ENCODE measurements around the gene TMEM51. TPM values are rescaled to one million over a fixed set of nuclear protein-coding genes. Genes with fewer than 3 reads are reported as not detected.
A peak's percentile ranks its signal among the peaks of the same experiment; 100 is the strongest.

The TMEM51 gene
- total RNA-seq, 1 donor from 2014 or later, result 1.9 TPM

DNA sequence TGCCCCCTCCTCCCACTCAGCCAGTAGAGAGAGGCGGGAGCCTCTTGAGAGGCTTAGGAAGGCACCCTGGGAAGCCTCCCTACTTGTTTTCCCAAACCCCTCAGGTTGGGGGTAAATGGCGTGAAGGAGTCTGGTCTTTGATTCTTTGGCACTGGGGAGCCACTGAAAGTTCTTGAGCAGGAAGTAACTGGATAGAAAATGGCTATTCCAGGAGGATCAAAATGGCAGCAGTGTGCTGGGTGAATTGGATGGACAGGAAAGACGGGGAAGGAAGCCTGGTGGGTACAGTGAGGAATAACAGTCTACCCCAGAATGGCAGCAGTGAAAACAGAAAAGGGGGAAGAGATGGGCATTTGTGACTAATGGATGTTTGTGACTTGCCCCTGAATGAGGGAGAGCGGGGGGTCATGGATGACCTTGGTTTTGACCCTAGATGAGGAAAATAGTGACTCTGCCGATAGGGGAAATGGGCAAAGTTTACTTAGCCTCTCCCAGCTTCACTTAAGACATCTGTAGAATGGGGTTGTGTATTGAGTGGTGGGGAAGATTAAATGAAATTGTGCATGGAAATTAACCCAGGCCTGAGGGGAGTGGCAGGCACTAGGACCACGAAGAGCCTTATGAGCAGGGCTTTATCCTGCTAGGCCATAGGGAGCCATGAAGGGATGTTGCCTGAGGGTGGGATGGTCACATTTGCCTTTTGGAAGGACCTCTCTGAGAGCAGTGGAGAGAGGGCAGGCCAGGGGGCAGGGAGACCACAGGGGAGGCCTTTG lies 32.7 kb downstream of the TMEM51 start:
- Mint-ChIP-seq H3K4me3 (ENCODE audit: unreplicated experiment) (no peak overlapping the region), H3K4me1 (ENCODE audit: low read depth) (no peaks in the 10 kb centered on the region), H3K9me3 (ENCODE audit: low read depth) (no peaks in the 10 kb centered on the region), H3K27ac (ENCODE audit: unreplicated experiment) (no peak overlapping the region), H3K27me3 (ENCODE audit: low read depth) (peaks cover 7% of the 10 kb centered on the region), H3K36me3 (ENCODE audit: low read depth) (peaks cover 1% of the 10 kb centered on the region)
- peak; percentile 58 for DNase-seq (ENCODE audit: low spot score)
- TF ChIP-seq, protein P1, sequence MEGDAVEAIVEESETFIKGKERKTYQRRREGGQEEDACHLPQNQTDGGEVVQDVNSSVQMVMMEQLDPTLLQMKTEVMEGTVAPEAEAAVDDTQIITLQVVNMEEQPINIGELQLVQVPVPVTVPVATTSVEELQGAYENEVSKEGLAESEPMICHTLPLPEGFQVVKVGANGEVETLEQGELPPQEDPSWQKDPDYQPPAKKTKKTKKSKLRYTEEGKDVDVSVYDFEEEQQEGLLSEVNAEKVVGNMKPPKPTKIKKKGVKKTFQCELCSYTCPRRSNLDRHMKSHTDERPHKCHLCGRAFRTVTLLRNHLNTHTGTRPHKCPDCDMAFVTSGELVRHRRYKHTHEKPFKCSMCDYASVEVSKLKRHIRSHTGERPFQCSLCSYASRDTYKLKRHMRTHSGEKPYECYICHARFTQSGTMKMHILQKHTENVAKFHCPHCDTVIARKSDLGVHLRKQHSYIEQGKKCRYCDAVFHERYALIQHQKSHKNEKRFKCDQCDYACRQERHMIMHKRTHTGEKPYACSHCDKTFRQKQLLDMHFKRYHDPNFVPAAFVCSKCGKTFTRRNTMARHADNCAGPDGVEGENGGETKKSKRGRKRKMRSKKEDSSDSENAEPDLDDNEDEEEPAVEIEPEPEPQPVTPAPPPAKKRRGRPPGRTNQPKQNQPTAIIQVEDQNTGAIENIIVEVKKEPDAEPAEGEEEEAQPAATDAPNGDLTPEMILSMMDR (IDR thresholded peaks at IDR 0.05), result no peak

DNA sequence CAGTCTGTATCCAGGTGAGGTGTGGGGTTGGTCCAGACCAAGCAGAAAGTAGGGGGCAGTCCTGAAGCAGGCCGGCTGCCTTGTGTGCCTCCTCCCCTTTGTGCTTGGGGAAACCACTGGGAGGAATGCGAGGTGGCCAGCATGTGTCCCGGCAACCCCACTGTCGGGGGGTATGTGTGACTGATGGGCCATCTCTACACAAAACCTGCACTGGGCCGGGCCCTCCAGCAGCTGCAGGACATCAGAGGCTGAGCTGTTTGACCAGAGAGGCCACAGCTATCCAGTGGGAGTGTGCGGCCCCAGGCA lies 33.3 kb downstream of the TMEM51 start:
- TF ChIP-seq, protein P1 (IDR thresholded peaks at IDR 0.05), result no peak
- H3K27me3 Mint-ChIP-seq (ENCODE audit: low read depth), result peaks cover 7% of the 10 kb centered on the region
- no peak overlapping the region for H3K4me3 Mint-ChIP-seq (ENCODE audit: unreplicated experiment)
- peaks cover 1% of the 10 kb centered on the region for H3K36me3 Mint-ChIP-seq (ENCODE audit: low read depth)
- peak; percentile 63 for DNase-seq (ENCODE audit: low spot score)
- no peaks in the 10 kb centered on the region for H3K4me1 Mint-ChIP-seq (ENCODE audit: low read depth)
- no peak overlapping the region for H3K27ac Mint-ChIP-seq (ENCODE audit: unreplicated experiment)
- no peaks in the 10 kb centered on the region for H3K9me3 Mint-ChIP-seq (ENCODE audit: low read depth)

DNA sequence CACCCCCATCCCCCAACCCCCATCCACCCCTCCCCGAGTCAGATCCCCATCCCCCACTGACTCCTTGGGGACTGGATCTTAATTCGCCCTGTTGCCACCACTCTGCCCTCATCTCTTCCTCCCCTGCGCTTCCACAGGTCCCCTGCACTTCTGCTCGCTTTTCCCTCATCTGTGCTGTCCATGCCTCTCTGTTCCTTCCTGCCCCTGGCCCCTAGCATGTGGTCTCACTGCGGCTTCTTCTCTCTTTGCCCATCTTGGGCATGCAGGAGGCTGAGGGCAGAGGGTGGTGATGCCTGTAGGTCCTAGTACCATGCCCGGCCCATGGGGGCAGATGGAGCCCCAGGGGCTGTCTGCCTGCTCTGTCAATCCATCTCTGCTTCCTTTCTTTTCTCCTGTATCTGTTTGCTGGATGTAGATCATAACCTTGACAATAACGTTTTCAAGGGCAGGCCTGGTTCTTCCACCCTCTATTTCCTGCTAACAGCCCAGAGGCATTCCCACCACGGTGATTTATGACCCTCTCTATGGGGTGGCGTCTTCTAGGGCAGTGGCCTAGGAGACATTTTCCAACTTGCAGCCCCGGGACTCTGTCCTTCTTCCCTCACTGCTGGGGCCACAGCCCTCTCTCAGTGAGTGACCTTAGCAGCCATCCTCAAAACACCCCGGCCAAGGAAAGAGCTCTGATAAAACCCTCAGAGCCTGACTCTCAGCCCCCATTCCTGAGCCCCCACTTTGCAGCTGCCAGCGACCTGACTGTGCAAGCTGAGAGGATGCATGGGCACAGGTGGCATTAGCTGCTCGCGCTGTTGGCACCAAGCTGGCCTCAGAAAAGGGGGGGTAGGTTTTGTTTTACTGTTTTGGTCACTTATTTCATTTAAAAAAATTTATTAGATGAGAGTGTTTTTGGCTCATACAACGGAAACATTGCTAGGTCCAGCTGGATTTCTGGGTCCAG lies 33.9 kb downstream of the TMEM51 start:
- H3K27ac Mint-ChIP-seq (ENCODE audit: unreplicated experiment), result no peak overlapping the region
- TF ChIP-seq, protein P1 (IDR thresholded peaks at IDR 0.05), result no peak
- no peaks in the 10 kb centered on the region for H3K9me3 Mint-ChIP-seq (ENCODE audit: low read depth)
- H3K27me3 Mint-ChIP-seq (ENCODE audit: low read depth), result peaks cover 7% of the 10 kb centered on the region
- peaks cover 1% of the 10 kb centered on the region for H3K36me3 Mint-ChIP-seq (ENCODE audit: low read depth)
- no peak overlapping the region for H3K4me3 Mint-ChIP-seq (ENCODE audit: unreplicated experiment)
- DNase-seq (ENCODE audit: low spot score), result no peak
- no peaks in the 10 kb centered on the region for H3K4me1 Mint-ChIP-seq (ENCODE audit: low read depth)

DNA sequence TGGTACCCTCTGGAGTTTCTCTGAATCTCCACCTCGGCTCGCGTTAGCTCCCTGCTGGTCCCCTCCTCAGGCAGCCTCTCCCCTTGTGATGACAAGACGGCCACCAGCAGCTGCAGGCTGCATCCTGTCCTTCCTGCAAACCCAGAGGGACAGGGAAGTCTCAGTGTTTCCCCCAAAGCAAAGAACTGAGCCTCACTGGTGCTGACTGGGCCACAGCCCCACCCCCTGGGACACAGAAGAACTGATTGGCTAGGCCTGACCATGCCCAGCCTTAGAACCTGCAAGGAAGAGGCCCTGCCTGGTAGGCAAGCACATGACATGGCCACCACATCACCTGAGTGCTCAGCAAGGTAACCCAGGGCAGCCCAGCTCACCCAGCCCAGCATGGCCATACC lies 34.6 kb downstream of the TMEM51 start:
- DNase-seq (ENCODE audit: low spot score), result peak; percentile 44
- H3K9me3 Mint-ChIP-seq (ENCODE audit: low read depth), result no peaks in the 10 kb centered on the region
- H3K27ac Mint-ChIP-seq (ENCODE audit: unreplicated experiment), result no peak overlapping the region
- H3K4me3 Mint-ChIP-seq (ENCODE audit: unreplicated experiment), result no peak overlapping the region
- no peaks in the 10 kb centered on the region for H3K4me1 Mint-ChIP-seq (ENCODE audit: low read depth)
- TF ChIP-seq, protein P1 (IDR thresholded peaks at IDR 0.05), result no peak
- peaks cover 1% of the 10 kb centered on the region for H3K36me3 Mint-ChIP-seq (ENCODE audit: low read depth)
- peaks cover 7% of the 10 kb centered on the region for H3K27me3 Mint-ChIP-seq (ENCODE audit: low read depth)

DNA sequence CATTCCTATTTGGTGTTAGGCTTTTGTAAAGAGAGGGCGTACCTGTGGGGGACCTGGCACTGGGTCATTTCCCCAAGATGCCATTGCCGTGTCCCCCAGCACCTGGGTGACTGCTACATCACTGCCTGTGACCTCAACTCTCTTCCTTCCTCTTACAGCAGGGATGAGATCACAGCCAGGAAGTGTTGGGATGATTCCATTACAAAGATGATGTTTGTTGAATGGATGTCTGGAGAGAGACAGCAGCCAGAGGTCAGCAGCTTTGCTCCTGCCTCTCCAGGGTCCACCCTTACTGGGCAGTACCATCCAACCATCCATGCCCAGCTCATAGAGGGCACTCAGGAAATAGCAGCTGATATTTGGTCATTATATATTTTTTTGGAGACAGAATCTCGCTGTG lies 35.1 kb downstream of the TMEM51 start:
- H3K27ac Mint-ChIP-seq (ENCODE audit: unreplicated experiment), result no peak overlapping the region
- TF ChIP-seq, protein P1 (IDR thresholded peaks at IDR 0.05), result no peak
- H3K27me3 Mint-ChIP-seq (ENCODE audit: low read depth), result peaks cover 7% of the 10 kb centered on the region

More for the DNA sequence above, 35.1 kb downstream of the TMEM51 start:
- DNase-seq (ENCODE audit: low spot score), result no peak
- Mint-ChIP-seq H3K4me1 (ENCODE audit: low read depth) (no peaks in the 10 kb centered on the region), H3K9me3 (ENCODE audit: low read depth) (no peaks in the 10 kb centered on the region), H3K4me3 (ENCODE audit: unreplicated experiment) (no peak overlapping the region), H3K36me3 (ENCODE audit: low read depth) (peaks cover 1% of the 10 kb centered on the region)

Data from chondrocyte (in vitro differentiated cells).